Heart right ventricle (tissue), 16 donors: ENCODE measurements around the gene TSPYL2. TPM values are rescaled to one million over a fixed set of nuclear protein-coding genes. Genes with fewer than 3 reads are reported as not detected.

ENCODE experiments used
- ATAC-seq, 8 donors: fragments of 200-7000 bp; cut with Tn5 transposase; one replicate each; pipeline ENCODE4 v1.9.1; 2020; ENCODE audit warnings: mild to moderate bottlenecking in 8 of 8, moderate library complexity in 8 of 8, moderate number of reproducible peaks in 1 of 8
- DNase-seq, 2 donors: peaks; one replicate each; pipeline ENCODE4 v3.0.0-alpha.2; 2020
- H3K27ac ChIP-seq, 10 donors: fragments of 200-600 bp; sonication (generic) in 2 of 10; one replicate each; pipeline versions ENCODE4 v1.5.0 to v1.8.0; 2020 to 2022; ENCODE audit warnings: mild to moderate bottlenecking in 3 of 10
- H3K27me3 ChIP-seq, 7 donors: fragments of 200-600 bp; one replicate each; pipeline ENCODE4 v1.8.0; 2021 to 2022; ENCODE audit warnings: mild to moderate bottlenecking in 2 of 7
- H3K36me3 ChIP-seq, 9 donors: fragments of 200-600 bp; sonication (generic) in 1 of 9; one replicate each; pipeline versions ENCODE4 v1.5.0 to v1.8.0; 2020 to 2022; ENCODE audit warnings: mild to moderate bottlenecking in 2 of 9
- H3K4me1 ChIP-seq, 9 donors: fragments of 200-600 bp; sonication (generic) in 1 of 9; one replicate each; pipeline versions ENCODE4 v1.5.0 to v1.8.0; 2020 to 2022; ENCODE audit warnings: mild to moderate bottlenecking in 4 of 9
- H3K4me3 ChIP-seq, 10 donors: fragments of 200-600 bp; sonication (generic) in 2 of 10; one replicate each; pipeline versions ENCODE4 v1.5.0 to v1.8.0; 2020 to 2022; ENCODE audit warnings: mild to moderate bottlenecking in 7 of 10, moderate library complexity in 2 of 10
- H3K9me3 ChIP-seq, 11 donors: fragments of 200-600 bp in 10 of 11; sonication (generic) in 2 of 11; one replicate each; pipeline versions ENCODE4 v1.5.0 to v1.8.0; 2013 to 2022; ENCODE audit warnings: mild to moderate bottlenecking in 2 of 11, control low read depth in 1 of 11, moderate library complexity in 1 of 11
- WGBS, 2 donors: extraction: QIAGEN DNeasy Blood & Tissue Kit; methylation state at CpG; one replicate each; pipeline ENCODE4 v1.1.7; 2013; ENCODE audit warnings: inconsistent platforms in 1 of 2; 5-methylcytosine and 5-hydroxymethylcytosine counted together
- intact Hi-C, 10 donors: fragments of 100-400 bp; cut with DNase I; formaldehyde crosslinking; loops; one replicate each; pipeline versions ENCODE4 v1.11.1 to v1.14.2; 2022
- polyA plus RNA-seq, 2 donors: library from polyadenylated mRNA; stranded (reverse); fragments of 200-250 nt; gene quantifications; one replicate each; pipeline ENCODE4 v1.2.3, GENCODE V29; 2013
- total RNA-seq, 10 donors: library from RNA; stranded (reverse); fragmentation: NEBNext Ultra II Directional in 3 of 10; extraction: Animal tissue kit (Norgen Biotek cat#: 25700) in 3 of 10; gene quantifications; one replicate each; pipeline versions ENCODE4 v1.2.1 to v1.2.4, GENCODE V29; 2021 to 2023
- TF ChIP-seq, protein P1 (sequence below), 9 donors: fragments of 200-600 bp; sonication (generic) in 2 of 9; IDR thresholded peaks; one replicate each; pipeline versions ENCODE4 v1.5.0 to v1.8.0; 2021 to 2022; ENCODE audit warnings: antibody characterized with exemption in 9 of 9, mild to moderate bottlenecking in 5 of 9, moderate library complexity in 1 of 9
- donor health status: Arrhythmogenic right ventricular cardiomyopathy.
- donor health status: ischemic (EF 13 %, LVEDD 7.1; RV severe dilation, severe dysfunction).
- donor health status: healthy with polysubstance abuse.
- donor health status: DM: no; HTN: yes; CAD: no.
- donor health status: DM: no; HTN: no; CAD: no.
- donor health status: ischemic (EF 25% LVEDD 6.9; RV normal size, moderate dysfunction).
- donor health status: ischemic (EF 25% LVEDD 5.7; RV mildly dilated, moderate dysfunction).
- donor health status: healthy.
- donor health status: DM: yes; HTN: yes; CAD: no.
- donor health status: Ischemic cardiomyopathy.
- donor health status: ischemic (EF 35%, LVEDD 5.7; RV mildly dilated, moderate dysfunction).
- donor health status: nonischemic (EF 11% LVEDD 7.7; RV severe dilation, severe dysfunction).
- donor health status: DM: yes; HTN: yes; CAD: no.
- donor health status: PGD.
- donor health status: ischemic (EF 29% LVEDD 5.4; RV normal size, mild dysfunction).
- donor health status: nonischemic (EF 23%, LVEDD 6.1; RV moderate dilation, normal function).

The TSPYL2 gene
- total and polyA plus RNA-seq, 12 donors: 17.2 to 136 (median 26.4) TPM

DNA sequence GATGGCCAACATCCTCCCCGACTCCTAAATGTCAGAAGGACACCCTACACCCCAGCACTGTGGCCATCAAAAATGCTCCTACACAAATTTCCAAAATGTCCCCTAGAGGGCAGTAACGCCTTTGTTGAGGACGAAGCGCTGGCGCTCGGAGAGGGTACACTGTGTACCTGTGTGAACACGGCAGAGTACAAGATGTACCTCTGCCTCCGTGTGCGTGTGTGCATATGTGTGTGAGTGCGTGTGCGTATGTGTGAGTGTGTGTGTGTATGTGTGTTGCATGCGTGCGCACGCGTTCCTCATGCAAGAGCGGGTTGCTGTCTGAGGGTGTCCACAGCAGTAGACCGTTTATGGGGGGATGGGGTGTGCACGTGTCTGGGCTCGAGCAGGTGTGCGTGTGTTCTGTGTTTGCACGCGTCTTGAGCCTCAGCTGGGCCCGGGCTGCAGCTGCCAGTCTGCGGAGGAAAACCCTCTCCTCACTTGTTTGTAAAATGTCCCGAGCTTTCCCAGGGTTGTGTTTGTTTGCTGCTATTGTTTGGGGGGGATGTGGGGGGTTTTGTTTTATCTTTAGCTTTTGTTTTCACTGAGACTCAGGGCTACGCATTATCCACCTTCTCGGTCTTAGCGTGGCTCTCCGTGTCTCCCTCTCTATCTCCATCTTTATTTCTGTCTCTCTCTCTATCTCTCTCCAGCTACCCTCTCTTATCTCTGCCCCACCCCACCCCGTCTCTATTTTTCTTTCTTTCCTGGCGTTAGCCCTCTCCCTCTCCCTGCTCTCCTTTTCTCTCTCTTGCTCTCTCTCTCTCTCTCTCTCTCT, 10.4 kb upstream of the TSPYL2 start:
- Histone ChIP-seq H3K36me3 (no peaks in the 10 kb centered on the region), H3K9me3 (no peaks in the 10 kb centered on the region), H3K27me3 (peaks cover 0 to 47% (median 0%) of the 10 kb centered on the region in 7 donors), H3K4me1 (peaks cover 0 to 11% (median 0%) of the 10 kb centered on the region in 9 donors), H3K27ac (no peak overlapping the region), H3K4me3 (peak overlapping the region in 9 of 10 donors; percentile 10 to 55 (median 45))
- TF ChIP-seq, protein P1, sequence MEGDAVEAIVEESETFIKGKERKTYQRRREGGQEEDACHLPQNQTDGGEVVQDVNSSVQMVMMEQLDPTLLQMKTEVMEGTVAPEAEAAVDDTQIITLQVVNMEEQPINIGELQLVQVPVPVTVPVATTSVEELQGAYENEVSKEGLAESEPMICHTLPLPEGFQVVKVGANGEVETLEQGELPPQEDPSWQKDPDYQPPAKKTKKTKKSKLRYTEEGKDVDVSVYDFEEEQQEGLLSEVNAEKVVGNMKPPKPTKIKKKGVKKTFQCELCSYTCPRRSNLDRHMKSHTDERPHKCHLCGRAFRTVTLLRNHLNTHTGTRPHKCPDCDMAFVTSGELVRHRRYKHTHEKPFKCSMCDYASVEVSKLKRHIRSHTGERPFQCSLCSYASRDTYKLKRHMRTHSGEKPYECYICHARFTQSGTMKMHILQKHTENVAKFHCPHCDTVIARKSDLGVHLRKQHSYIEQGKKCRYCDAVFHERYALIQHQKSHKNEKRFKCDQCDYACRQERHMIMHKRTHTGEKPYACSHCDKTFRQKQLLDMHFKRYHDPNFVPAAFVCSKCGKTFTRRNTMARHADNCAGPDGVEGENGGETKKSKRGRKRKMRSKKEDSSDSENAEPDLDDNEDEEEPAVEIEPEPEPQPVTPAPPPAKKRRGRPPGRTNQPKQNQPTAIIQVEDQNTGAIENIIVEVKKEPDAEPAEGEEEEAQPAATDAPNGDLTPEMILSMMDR (IDR thresholded peaks at IDR 0.05): peak; percentile 34 to 72 (median 69)
- WGBS, 2 donors: 1% methylated on average over 27 to 31 of the region's 31 CpGs
- ATAC-seq (peak; percentile 63 to 96 (median 90)), DNase-seq (peak; percentile 42 to 46)
- intact Hi-C loops: loop anchor here in 5 of 10 donors (1.0 to 2.0 kb wide), 4 partner anchors 17 to 21 kb away; no protein-coding TSS in a partner anchor

DNA sequence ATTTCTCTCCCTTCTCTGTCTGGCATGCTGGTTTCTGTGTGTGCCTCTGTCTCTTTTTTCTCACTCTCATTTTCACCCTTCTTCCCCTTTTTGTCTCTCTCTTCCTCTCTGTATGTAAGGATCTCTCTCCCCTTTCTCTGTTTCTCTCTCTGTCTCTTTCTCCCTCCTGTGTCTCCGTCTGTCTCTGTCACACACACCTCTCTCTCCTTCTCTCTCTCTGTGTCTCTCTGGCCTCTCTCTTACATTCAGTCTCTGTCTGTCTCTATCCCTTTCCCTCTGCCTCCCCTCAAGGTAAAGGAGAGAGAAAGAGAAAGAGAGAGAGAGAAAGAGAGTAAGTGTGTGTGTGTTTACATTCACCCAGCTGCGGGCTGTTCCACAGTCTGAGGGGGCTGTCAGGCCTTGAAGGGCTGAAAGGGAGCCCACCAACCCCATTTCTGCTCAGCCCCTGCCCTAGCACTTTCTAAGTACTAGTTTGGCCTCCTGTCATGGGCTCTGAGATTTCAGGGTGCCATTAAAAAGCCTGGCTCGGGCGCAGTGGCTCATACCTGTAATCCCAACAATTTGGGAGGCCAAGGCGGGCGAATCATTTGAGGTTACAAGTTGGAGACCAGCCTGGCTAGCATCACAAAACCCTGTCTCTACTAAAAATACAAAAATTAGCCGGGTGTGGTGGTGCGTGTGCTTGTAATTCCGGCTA, 9.6 kb upstream of the TSPYL2 start:
- Histone ChIP-seq H3K27me3 (peaks cover 0 to 42% (median 0%) of the 10 kb centered on the region in 7 donors), H3K4me3 (peak overlapping the region in 2 of 10 donors; percentile 49 to 55), H3K27ac (peak overlapping the region in 2 of 10 donors; percentile 4 to 21), H3K4me1 (peaks cover 0 to 11% (median 0%) of the 10 kb centered on the region in 9 donors), H3K36me3 (no peaks in the 10 kb centered on the region), H3K9me3 (no peaks in the 10 kb centered on the region)
- no peak for ATAC-seq
- DNase-seq: no peak
- intact Hi-C loops: loop anchor here in 2 of 10 donors (1.0 to 2.0 kb wide), 2 partner anchors 20 to 21 kb away; no protein-coding TSS in a partner anchor
- WGBS, 2 donors: 72 to 80% methylated on average over 9 of the region's 9 CpGs
- TF ChIP-seq, protein P1 (IDR thresholded peaks at IDR 0.05): no peak

DNA sequence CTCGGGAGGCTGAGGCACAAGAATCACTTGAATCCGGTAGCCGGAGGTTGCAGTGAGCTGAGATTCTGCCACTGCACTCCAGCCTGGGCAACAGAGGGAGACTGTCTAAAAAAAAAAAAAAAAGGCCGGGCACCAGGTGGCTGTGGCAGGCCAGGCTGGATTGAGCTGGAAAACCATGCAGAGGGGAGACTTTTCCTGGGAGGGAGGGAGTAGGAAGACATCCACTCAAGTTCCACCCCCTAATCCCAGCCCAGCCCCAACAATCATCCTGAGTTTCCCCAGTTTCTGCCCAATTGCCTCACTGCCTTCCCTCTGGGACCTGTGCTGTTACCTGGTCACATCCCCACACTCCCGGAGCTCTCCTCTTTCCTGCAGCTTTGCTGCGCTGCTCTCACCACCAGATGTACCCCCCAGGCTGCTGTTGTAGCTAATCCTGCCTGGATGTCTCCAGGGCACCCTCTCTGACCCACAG, 9.0 kb upstream of the TSPYL2 start:
- ATAC-seq (no peak), DNase-seq (no peak)
- no peaks in the 10 kb centered on the region for H3K36me3 ChIP-seq
- H3K9me3 ChIP-seq: no peaks in the 10 kb centered on the region
- 53 to 76% methylated on average over 5 to 6 of the region's 6 CpGs for WGBS, 2 donors
- TF ChIP-seq, protein P1 (IDR thresholded peaks at IDR 0.05): no peak
- no peak overlapping the region for H3K4me3 ChIP-seq
- intact Hi-C loops: loop anchor here in 1 of 10 donors (2.0 kb wide), 1 partner anchor 20 kb away; no protein-coding TSS in a partner anchor
- peaks cover 0 to 37% (median 0%) of the 10 kb centered on the region in 7 donors for H3K27me3 ChIP-seq
- peak overlapping the region in 1 of 10 donors; percentile 21 for H3K27ac ChIP-seq
- peaks cover 0 to 11% (median 0%) of the 10 kb centered on the region in 9 donors for H3K4me1 ChIP-seq

DNA sequence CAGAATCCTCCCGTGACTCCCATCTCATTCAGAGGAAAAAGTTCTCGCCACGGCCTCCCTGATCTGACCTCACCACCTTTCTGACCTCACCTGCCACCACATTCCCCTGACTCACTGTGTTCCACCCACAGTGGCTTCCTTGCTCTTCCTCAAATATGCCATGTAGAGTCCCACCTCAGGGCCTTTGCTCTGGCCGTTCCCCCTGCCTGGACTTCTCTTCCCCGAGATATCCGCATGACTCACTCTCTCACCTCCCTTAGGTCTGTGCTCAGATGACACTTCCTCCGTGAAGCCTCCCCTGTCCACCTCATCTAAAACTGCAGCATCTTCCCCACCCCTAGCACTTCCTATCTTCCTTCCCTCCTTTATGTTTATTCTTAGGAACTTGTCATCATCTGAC, 7.2 kb upstream of the TSPYL2 start:
- 80 to 88% methylated on average over 7 of the region's 7 CpGs for WGBS, 2 donors
- no peak overlapping the region for H3K4me3 ChIP-seq
- intact Hi-C loops: no loop called here
- H3K36me3 ChIP-seq: no peaks in the 10 kb centered on the region
- TF ChIP-seq, protein P1 (IDR thresholded peaks at IDR 0.05): no peak
- ATAC-seq (no peak), DNase-seq (no peak)
- peaks cover 0 to 25% (median 0%) of the 10 kb centered on the region in 7 donors for H3K27me3 ChIP-seq
- H3K4me1 ChIP-seq: peaks cover 0 to 11% (median 0%) of the 10 kb centered on the region in 9 donors
- no peaks in the 10 kb centered on the region for H3K9me3 ChIP-seq
- no peak overlapping the region for H3K27ac ChIP-seq
